Activated CD8-positive, alpha-beta memory T cell treated with anti-CD3 and anti-CD28 coated beads for 36 hours (primary cell): ENCODE results near the gene TTC34. TPM values are rescaled to one million over a fixed set of nuclear protein-coding genes. Genes with fewer than 3 reads are reported as not detected.

ENCODE experiments used
- CTCF ChIA-PET: fragments of 350-600 bp; sonication (Branson Sonifier 250); formaldehyde crosslinking; loops from one replicate; lab custom pipeline; 2021; ENCODE audit warnings: antibody characterized with exemption; lab: Charles Lee
- POLR2A ChIA-PET: fragments of 350-600 bp; sonication (Branson Sonifier 250); formaldehyde crosslinking; loops from one replicate; lab custom pipeline; 2021; ENCODE audit warnings: antibody characterized with exemption; lab: Charles Lee
- total RNA-seq, 2 experiments: library from RNA; stranded (reverse); gene quantifications; one replicate each; pipeline ENCODE4 v1.2.3, GENCODE V29; 2021

TTC34 gene
- total RNA-seq = 1 to 10 TPM; 1.0 to 1.1 TPM

- ChIA-PET POLR2A (no interaction called here), CTCF (no interaction called here)
Observed at GRCh38 chr1:2801535-2802291, at the start of gene TTC34. TTC34 (minus strand) TSS chr1:2801693; CDS start chr1:2800827, 866 bp downstream.

GRCh38 chr1:2850502-2850901, 49.0 kb upstream of the TTC34 start:
- CTCF ChIA-PET = no interaction called here
- POLR2A ChIA-PET = no interaction called here

- POLR2A ChIA-PET = no interaction called here
- CTCF ChIA-PET = no interaction called here
Observed at GRCh38 chr1:2848006-2848670, 46.6 kb upstream of the TTC34 start.

GRCh38 chr1:2847086-2847985, 45.8 kb upstream of the TTC34 start:
- CTCF ChIA-PET = no interaction called here
- POLR2A ChIA-PET = no interaction called here

- POLR2A ChIA-PET = no interaction called here
Observed at GRCh38 chr1:2845869-2846268, 44.4 kb upstream of the TTC34 start.

GRCh38 chr1:2840036-2840809, 38.7 kb upstream of the TTC34 start:
- CTCF ChIA-PET = no interaction called here
- POLR2A ChIA-PET = no interaction called here

More at GRCh38 chr1:2845869-2846268, 44.4 kb upstream of the TTC34 start:
- CTCF ChIA-PET = no interaction called here

GRCh38 chr1:2837823-2838222, 36.3 kb upstream of the TTC34 start:
- ChIA-PET POLR2A (no interaction called here), CTCF (no interaction called here)

- ChIA-PET POLR2A (no interaction called here), CTCF (no interaction called here)
Observed at GRCh38 chr1:2837316-2837715, 35.8 kb upstream of the TTC34 start.

GRCh38 chr1:2836333-2836970, 35.0 kb upstream of the TTC34 start:
- POLR2A ChIA-PET = no interaction called here
- CTCF ChIA-PET = no interaction called here

- POLR2A ChIA-PET = no interaction called here
- CTCF ChIA-PET = no interaction called here
Observed at GRCh38 chr1:2835650-2836159, 34.2 kb upstream of the TTC34 start.

GRCh38 chr1:2834741-2835564, 33.5 kb upstream of the TTC34 start:
- ChIA-PET CTCF (no interaction called here), POLR2A (no interaction called here)

GRCh38 chr1:2834146-2834475, 32.6 kb upstream of the TTC34 start:
- ChIA-PET CTCF (no interaction called here), POLR2A (no interaction called here)

- ChIA-PET POLR2A (no interaction called here), CTCF (no interaction called here)
Observed at GRCh38 chr1:2833454-2834145, 32.1 kb upstream of the TTC34 start.

GRCh38 chr1:2832506-2833453, 31.3 kb upstream of the TTC34 start:
- POLR2A ChIA-PET = no interaction called here
- CTCF ChIA-PET = no interaction called here

GRCh38 chr1:2831596-2832212, 30.2 kb upstream of the TTC34 start:
- POLR2A ChIA-PET = no interaction called here
- CTCF ChIA-PET = no interaction called here

- ChIA-PET POLR2A (no interaction called here), CTCF (no interaction called here)
Observed at GRCh38 chr1:2830761-2831425, 29.4 kb upstream of the TTC34 start.
